ENCODE data around the gene MLPH. TPM values are rescaled to one million over a fixed set of nuclear protein-coding genes. Genes with fewer than 3 reads are reported as not detected.

The MLPH gene
- total RNA-seq, 1 experiment from 2014 or later: 237 TPM

DNA sequence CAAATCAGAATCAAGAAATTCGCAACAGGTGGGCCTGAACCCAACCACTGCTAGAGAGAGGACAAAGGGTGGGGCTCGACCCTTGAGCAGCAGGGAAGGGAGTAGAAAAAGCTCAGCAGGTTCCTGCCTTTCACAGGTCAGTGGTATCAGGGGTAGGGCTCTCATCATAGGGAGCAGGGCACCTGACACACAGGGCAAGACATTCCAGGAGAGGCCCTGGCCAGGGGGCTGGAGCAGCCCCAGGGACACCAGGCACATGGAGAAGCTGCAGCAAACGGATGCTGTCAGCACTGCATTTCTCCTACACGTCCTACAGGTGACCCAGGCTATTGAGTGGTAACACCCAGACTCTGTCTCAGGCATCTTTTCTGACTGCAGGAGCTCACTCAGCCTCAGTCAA, 17.2 kb upstream of the MLPH start:
- H3K9me2 ChIP-seq (ENCODE audit: insufficient read depth): no peaks in the 10 kb centered on the region
- H3K4me2 ChIP-seq: no peak overlapping the region
- no peaks in the 10 kb centered on the region for H3K27me3 ChIP-seq (ENCODE audit: insufficient read depth, low read depth)
- H3K4me3 ChIP-seq: no peak overlapping the region
- H3K9me3 ChIP-seq (ENCODE audit: insufficient read depth, low read depth): no peaks in the 10 kb centered on the region
- peaks cover 36% of the 10 kb centered on the region for H3K4me1 ChIP-seq (replicated peaks; ENCODE audit: insufficient read depth)
- H4K20me1 ChIP-seq (ENCODE audit: insufficient read depth): no peaks in the 10 kb centered on the region
- ChIA-PET POLR2A (ENCODE audit: unreplicated experiment) (interaction anchor here (0.6 kb wide), 1 partner anchor 51 kb away, joined by 3 read pairs; no protein-coding TSS in a partner anchor), CTCF (interaction anchor here (0.8 to 2.7 kb wide), 2 partner anchors 48 to 102 kb away, joined by 4 to 15 read pairs; no protein-coding TSS in a partner anchor)
- H3K27ac ChIP-seq: no peak overlapping the region
- DNase-seq: no peak
- H3F3A ChIP-seq (ENCODE audit: insufficient read depth, low read depth): peaks cover 24% of the 10 kb centered on the region
- H3K36me3 ChIP-seq (ENCODE audit: low read depth): no peaks in the 10 kb centered on the region
- no peak for TF ChIP-seq EZH2 (IDR thresholded peaks at IDR 0.05; ENCODE audit: low read depth)
- TF ChIP-seq, protein P1, sequence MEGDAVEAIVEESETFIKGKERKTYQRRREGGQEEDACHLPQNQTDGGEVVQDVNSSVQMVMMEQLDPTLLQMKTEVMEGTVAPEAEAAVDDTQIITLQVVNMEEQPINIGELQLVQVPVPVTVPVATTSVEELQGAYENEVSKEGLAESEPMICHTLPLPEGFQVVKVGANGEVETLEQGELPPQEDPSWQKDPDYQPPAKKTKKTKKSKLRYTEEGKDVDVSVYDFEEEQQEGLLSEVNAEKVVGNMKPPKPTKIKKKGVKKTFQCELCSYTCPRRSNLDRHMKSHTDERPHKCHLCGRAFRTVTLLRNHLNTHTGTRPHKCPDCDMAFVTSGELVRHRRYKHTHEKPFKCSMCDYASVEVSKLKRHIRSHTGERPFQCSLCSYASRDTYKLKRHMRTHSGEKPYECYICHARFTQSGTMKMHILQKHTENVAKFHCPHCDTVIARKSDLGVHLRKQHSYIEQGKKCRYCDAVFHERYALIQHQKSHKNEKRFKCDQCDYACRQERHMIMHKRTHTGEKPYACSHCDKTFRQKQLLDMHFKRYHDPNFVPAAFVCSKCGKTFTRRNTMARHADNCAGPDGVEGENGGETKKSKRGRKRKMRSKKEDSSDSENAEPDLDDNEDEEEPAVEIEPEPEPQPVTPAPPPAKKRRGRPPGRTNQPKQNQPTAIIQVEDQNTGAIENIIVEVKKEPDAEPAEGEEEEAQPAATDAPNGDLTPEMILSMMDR (conservative IDR thresholded peaks at IDR 0.05): no peak
- intact Hi-C loops (cut with micrococcal nuclease; ENCODE audit: unreplicated experiment): loop anchor here (5.0 kb wide), 1 partner anchor 178 kb away; no protein-coding TSS in a partner anchor
- H3K79me2 ChIP-seq (ENCODE audit: low read depth): no peaks in the 10 kb centered on the region
- H2AFZ ChIP-seq: no peak overlapping the region
- BruUV-seq (replicated peaks): no TSS peak

- Histone ChIP-seq H3K4me1 (replicated peaks; ENCODE audit: insufficient read depth) (peaks cover 27% of the 10 kb centered on the region), H3K27me3 (ENCODE audit: insufficient read depth, low read depth) (no peaks in the 10 kb centered on the region), H3K9me3 (ENCODE audit: insufficient read depth, low read depth) (no peaks in the 10 kb centered on the region), H3K4me3 (no peak overlapping the region), H4K20me1 (ENCODE audit: insufficient read depth) (no peaks in the 10 kb centered on the region), H3F3A (ENCODE audit: insufficient read depth, low read depth) (peaks cover 17% of the 10 kb centered on the region; the same call in 1 of the 2 replicates), H3K27ac (no peak overlapping the region), H3K36me3 (ENCODE audit: low read depth) (no peaks in the 10 kb centered on the region), H2AFZ (no peak overlapping the region), H3K79me2 (ENCODE audit: low read depth) (no peaks in the 10 kb centered on the region), H3K4me2 (no peak overlapping the region), H3K9me2 (ENCODE audit: insufficient read depth) (no peaks in the 10 kb centered on the region)
- POLR2A ChIA-PET (ENCODE audit: unreplicated experiment): no interaction called here
- no TSS peak for BruUV-seq (replicated peaks)
- DNase-seq: no peak
- intact Hi-C loops (cut with micrococcal nuclease; ENCODE audit: unreplicated experiment): loop anchor here (1.0 to 5.0 kb wide), 3 partner anchors 41 to 179 kb away; no protein-coding TSS in a partner anchor
- TF ChIP-seq EZH2 (IDR thresholded peaks at IDR 0.05; ENCODE audit: low read depth): no peak
- TF ChIP-seq, protein P1 (conservative IDR thresholded peaks at IDR 0.05): no peak
- CTCF ChIA-PET: interaction anchor here (1.1 to 2.7 kb wide), 6 partner anchors 18 to 306 kb away, joined by 3 to 22 read pairs (median 6); no protein-coding TSS in a partner anchor
Measured at GRCh38 chr2:237470914-237471313, 16.1 kb upstream of the MLPH start.

GRCh38 chr2:237471438-237472186, 15.4 kb upstream of the MLPH start:
- Histone ChIP-seq H3K9me3 (ENCODE audit: insufficient read depth, low read depth) (no peaks in the 10 kb centered on the region), H3K4me1 (replicated peaks; ENCODE audit: insufficient read depth) (peaks cover 27% of the 10 kb centered on the region), H2AFZ (no peak overlapping the region), H3K4me3 (no peak overlapping the region), H4K20me1 (ENCODE audit: insufficient read depth) (no peaks in the 10 kb centered on the region), H3K27ac (no peak overlapping the region), H3K27me3 (ENCODE audit: insufficient read depth, low read depth) (no peaks in the 10 kb centered on the region), H3K9me2 (ENCODE audit: insufficient read depth) (no peaks in the 10 kb centered on the region), H3K36me3 (ENCODE audit: low read depth) (no peaks in the 10 kb centered on the region), H3K4me2 (0 out of 2 replicates have a peak overlapping the region, but pooled peaks have one; percentile 5), H3F3A (ENCODE audit: insufficient read depth, low read depth) (peaks cover 13% of the 10 kb centered on the region; the same call in 1 of the 2 replicates), H3K79me2 (ENCODE audit: low read depth) (no peaks in the 10 kb centered on the region)
- CTCF ChIA-PET: interaction anchor here (0.6 to 2.7 kb wide), 7 partner anchors 17 to 306 kb away, joined by 3 to 22 read pairs (median 7); no protein-coding TSS in a partner anchor
- DNase-seq: peak; percentile 71 to 75
- intact Hi-C loops (cut with micrococcal nuclease; ENCODE audit: unreplicated experiment): loop anchor here (1.0 to 5.0 kb wide), 3 partner anchors 41 to 179 kb away; no protein-coding TSS in a partner anchor
- BruUV-seq (replicated peaks): no TSS peak
- POLR2A ChIA-PET (ENCODE audit: unreplicated experiment): no interaction called here
- TF ChIP-seq EZH2 (IDR thresholded peaks at IDR 0.05; ENCODE audit: low read depth): no peak
- TF ChIP-seq, protein P1 (conservative IDR thresholded peaks at IDR 0.05): peak; percentile 87

All from PC-9 (cell line).